CD14-positive monocyte (primary cell): ENCODE results near the gene SRMS. TPM values are rescaled to one million over a fixed set of nuclear protein-coding genes. Genes with fewer than 3 reads are reported as not detected.
A peak's percentile ranks its signal among the peaks of the same experiment; 100 is the strongest.

Experiments used
- DNase-seq, 3 donors: peaks; one replicate each; pipeline ENCODE4 v3.0.0-alpha.2; 2011 to 2022
- H2AFZ ChIP-seq: 2 replicates; pipeline ENCODE4 v1.6.0; 2012; ENCODE audit warnings: mild to moderate bottlenecking, low read depth, low read length, inconsistent platforms; ENCODE audit not compliant: insufficient read depth, poor library complexity, severe bottlenecking
- H3K27ac ChIP-seq, 2 donors: 1 replicate in 1 of 2; 2 replicates in 1 of 2; pipeline ENCODE4 v1.5.1; 2012 to 2013; ENCODE audit warnings: low read length in 2 of 2, control low read depth in 1 of 2, inconsistent platforms in 1 of 2, low read depth in 1 of 2, mild to moderate bottlenecking in 1 of 2
- H3K27me3 ChIP-seq, 2 donors: one replicate each; pipeline versions ENCODE4 v1.6.0 to v1.6.1; 2011 to 2013; ENCODE audit warnings: low read length in 2 of 2; ENCODE audit not compliant: control insufficient read depth in 2 of 2, insufficient read depth in 2 of 2
- H3K36me3 ChIP-seq, 2 donors: replicated peaks in 1 of 2; 1 replicate in 1 of 2; 2 replicates in 1 of 2; pipeline versions ENCODE4 v1.5.1 to v1.6.1; 2012 to 2013; ENCODE audit warnings: low read length in 2 of 2, control low read depth in 1 of 2, inconsistent platforms in 1 of 2, mild to moderate bottlenecking in 1 of 2; ENCODE audit not compliant: insufficient read depth in 2 of 2, control insufficient read depth in 1 of 2
- H3K4me1 ChIP-seq, 2 donors: 1 replicate in 1 of 2; 2 replicates in 1 of 2; pipeline versions ENCODE4 v1.5.1 to v1.6.1; 2012 to 2013; ENCODE audit warnings: low read length in 2 of 2, control low read depth in 1 of 2, inconsistent platforms in 1 of 2, mild to moderate bottlenecking in 1 of 2, moderate library complexity in 1 of 2; ENCODE audit not compliant: insufficient read depth in 2 of 2, control insufficient read depth in 1 of 2
- H3K4me2 ChIP-seq: replicated peaks from 2 replicates; pipeline ENCODE3; 2012; ENCODE audit warnings: low read length, moderate library complexity, mild to moderate bottlenecking; ENCODE audit not compliant: poor library complexity, severe bottlenecking; ENCODE audit errors: extremely low read depth
- H3K4me3 ChIP-seq, 3 experiments: fragments of 200-600 bp in 1 of 3; sonication (generic) in 1 of 3; replicated peaks in 1 of 3; 1 replicate in 2 of 3; 2 replicates in 1 of 3; pipeline ENCODE4 v1.5.1; 2011 to 2013; ENCODE audit warnings: low read length in 3 of 3, mild to moderate bottlenecking in 3 of 3, control low read depth in 2 of 3, low read depth in 2 of 3, inconsistent platforms in 1 of 3, moderate library complexity in 1 of 3
- H3K79me2 ChIP-seq: 2 replicates; pipeline ENCODE4 v1.6.0; 2012; ENCODE audit warnings: mild to moderate bottlenecking, control low read depth, inconsistent platforms, low read length, moderate library complexity; ENCODE audit not compliant: insufficient read depth
- H3K9ac ChIP-seq: 2 replicates; pipeline ENCODE4 v1.6.0; 2017; ENCODE audit warnings: low read length, mild to moderate bottlenecking; ENCODE audit not compliant: insufficient read depth, poor library complexity, severe bottlenecking
- H3K9me3 ChIP-seq, 2 donors: replicated peaks in 1 of 2; 1 replicate in 1 of 2; 2 replicates in 1 of 2; pipeline versions ENCODE4 v1.5.1 to v1.6.1; 2012 to 2013; ENCODE audit warnings: low read length in 2 of 2, control low read depth in 1 of 2; ENCODE audit not compliant: control insufficient read depth in 1 of 2, insufficient read depth in 1 of 2
- H4K20me1 ChIP-seq: 2 replicates; pipeline ENCODE4 v1.6.0; 2012; ENCODE audit warnings: mild to moderate bottlenecking, low read length, control low read depth, moderate library complexity; ENCODE audit not compliant: insufficient read depth
- H3K27ac Mint-ChIP-seq, 7 donors: one replicate each; pipeline ENCODE4 v1.8.0; 2020; ENCODE audit warnings: mild to moderate bottlenecking in 7 of 7, mixed read lengths in 7 of 7, moderate library complexity in 6 of 7, inconsistent platforms in 2 of 7
- H3K27me3 Mint-ChIP-seq, 3 donors: one replicate each; pipeline ENCODE4 v1.8.0; 2021 to 2022; ENCODE audit warnings: low read depth in 3 of 3, mild to moderate bottlenecking in 3 of 3, mixed read lengths in 3 of 3, moderate library complexity in 3 of 3, inconsistent platforms in 1 of 3
- H3K36me3 Mint-ChIP-seq, 2 donors: one replicate each; pipeline ENCODE4 v1.8.0; 2020; ENCODE audit warnings: mixed read lengths in 2 of 2, inconsistent platforms in 1 of 2, mild to moderate bottlenecking in 1 of 2
- H3K4me1 Mint-ChIP-seq: one replicate; pipeline ENCODE4 v1.8.0; 2020; ENCODE audit warnings: mild to moderate bottlenecking, mixed read lengths
- H3K4me3 Mint-ChIP-seq, 2 donors: one replicate each; pipeline ENCODE4 v1.8.0; 2020; ENCODE audit warnings: mild to moderate bottlenecking in 2 of 2, mixed read lengths in 2 of 2, moderate library complexity in 1 of 2
- H3K9me3 Mint-ChIP-seq, 7 donors: one replicate each; pipeline ENCODE4 v1.8.0; 2020 to 2022; ENCODE audit warnings: mixed read lengths in 7 of 7, mild to moderate bottlenecking in 6 of 7, moderate library complexity in 6 of 7, inconsistent platforms in 2 of 7
- CTCF ChIP-seq: fragments of 200-600 bp; IDR thresholded peaks from one replicate; pipeline ENCODE4 v1.8.0; 2022; ENCODE audit warnings: antibody characterized with exemption, mild to moderate bottlenecking
- WGBS: methylation state at CpG from one replicate; pipeline ENCODE4 v1.1.5; 2013; ENCODE audit warnings: missing lambda C conversion rate; ENCODE audit not compliant: insufficient coverage; 5-methylcytosine and 5-hydroxymethylcytosine counted together
- intact Hi-C, 2 donors: fragments of 100-400 bp; cut with micrococcal nuclease; formaldehyde crosslinking; loops; one replicate each; pipeline versions ENCODE4 v1.15.0 to v1.15.1; 2023
- polyA plus RNA-seq, 3 donors: library from polyadenylated mRNA; depleted of rRNA in 1 of 3; unstranded in 2 of 3; stranded (reverse) in 1 of 3; fragments of 300-500 nt in 2 of 3; fragments of >200 nt in 1 of 3; fragmentation: Illumina TruSeq in 2 of 3; gene quantifications; 1 replicate in 2 of 3; 2 replicates in 1 of 3; pipeline ENCODE4 v1.2.3, GENCODE V29; 2012 to 2021

SRMS gene
- polyA plus RNA-seq, 3 donors = not detected

- Histone ChIP-seq H3K4me3 (no peak overlapping the region), H3K36me3 (peaks cover 49 to 83% of the 10 kb centered on the region in 2 donors), H3K4me2 (no peak overlapping the region), H3K4me1 (peaks cover 0 to 5% of the 10 kb centered on the region in 2 donors), H3K79me2 (no peaks in the 10 kb centered on the region), H3K9me3 (no peaks in the 10 kb centered on the region), H3K27ac (no peak overlapping the region), H3K27me3 (no peaks in the 10 kb centered on the region), H4K20me1 (peaks cover 4% of the 10 kb centered on the region), H3K9ac (no peak overlapping the region), H2AFZ (no peak overlapping the region)
- DNase-seq = no peak
- intact Hi-C loops = no loop called here
- peaks cover 64 to 94% of the 10 kb centered on the region in 2 donors for H3K36me3 Mint-ChIP-seq
- no peaks in the 10 kb centered on the region for H3K9me3 Mint-ChIP-seq
- H3K27me3 Mint-ChIP-seq = peaks cover 0 to 6% (median 2%) of the 10 kb centered on the region in 3 donors
- no peak overlapping the region for H3K4me3 Mint-ChIP-seq
- peaks cover 8% of the 10 kb centered on the region for H3K4me1 Mint-ChIP-seq
- over 99% methylated on average over 12 of the region's 13 CpGs for WGBS
- peak overlapping the region in 1 of 7 donors; percentile 17 for H3K27ac Mint-ChIP-seq
- TF ChIP-seq CTCF = no peak
These were observed 45.1 kb upstream of the SRMS start for GRCh38 chr20:63592661-63593060.

- TF ChIP-seq CTCF = no peak
- Histone ChIP-seq H3K36me3 (peaks cover 46 to 77% of the 10 kb centered on the region in 2 donors), H3K27me3 (no peaks in the 10 kb centered on the region), H2AFZ (no peak overlapping the region), H4K20me1 (peaks cover 4% of the 10 kb centered on the region), H3K4me1 (peaks cover 0 to 7% of the 10 kb centered on the region in 2 donors), H3K9me3 (no peaks in the 10 kb centered on the region), H3K4me2 (no peak overlapping the region), H3K79me2 (no peaks in the 10 kb centered on the region), H3K27ac (no peak overlapping the region), H3K4me3 (no peak overlapping the region), H3K9ac (no peak overlapping the region)
- Mint-ChIP-seq H3K4me1 (peaks cover 13% of the 10 kb centered on the region), H3K4me3 (no peak overlapping the region), H3K27ac (peak overlapping the region in 1 of 7 donors; percentile 24), H3K9me3 (no peaks in the 10 kb centered on the region), H3K27me3 (peaks cover 0 to 4% (median 2%) of the 10 kb centered on the region in 3 donors), H3K36me3 (peaks cover 66 to 94% of the 10 kb centered on the region in 2 donors)
- intact Hi-C loops = no loop called here
- 94% methylated on average over 25 of the region's 28 CpGs for WGBS
- no peak for DNase-seq
These were observed 44.3 kb upstream of the SRMS start for GRCh38 chr20:63591786-63592355.
